Measurements from ENCODE around the gene SLC35G6. TPM values are rescaled to one million over a fixed set of nuclear protein-coding genes. Genes with fewer than 3 reads are reported as not detected.
"Not testable (repeated sequence)": the region's sequence is repeated elsewhere in the genome, so short reads cannot be mapped to it uniquely, and the experiment has no call there.

The SLC35G6 gene
- total RNA-seq, 1 donor = not detected

GRCh38 chr17:7468804-7469389 is 12.3 kb upstream of the SLC35G6 start:
- H3K36me3 ChIP-seq (ENCODE audit: insufficient read depth, low read length) = peaks cover 17% of the 10 kb centered on the region
- H3K9me3 ChIP-seq (ENCODE audit: low read depth, low read length) = no peaks in the 10 kb centered on the region
- H3K27me3 ChIP-seq (ENCODE audit: insufficient read depth, low read length) = no peaks in the 10 kb centered on the region
- H3K4me3 ChIP-seq (ENCODE audit: insufficient read depth, low read length) = no peak overlapping the region
- no peak overlapping the region for H3K4me2 ChIP-seq (ENCODE audit: insufficient read depth, low read length)
- H4K20me1 ChIP-seq (ENCODE audit: insufficient read depth, low read length) = peaks cover 53% of the 10 kb centered on the region
- no peak overlapping the region for H3K27ac ChIP-seq (ENCODE audit: low read depth, low read length)
- TF ChIP-seq CTCF (IDR thresholded peaks at IDR 0.05; ENCODE audit: extremely low read depth, low read depth, low read length) = no peak
- no peak overlapping the region for H2AFZ ChIP-seq (ENCODE audit: low read length)
- no peak for DNase-seq (ENCODE audit: insufficient read length, low spot score, missing footprints)
- H3K4me1 ChIP-seq (ENCODE audit: insufficient read depth, low read length) = peaks cover 10% of the 10 kb centered on the region
- peaks cover 78% of the 10 kb centered on the region for H3K79me2 ChIP-seq (ENCODE audit: insufficient read depth, low read length)

- H2AFZ ChIP-seq (ENCODE audit: low read length); H3K4me2 ChIP-seq (ENCODE audit: insufficient read depth, low read length); H3K27me3 ChIP-seq (ENCODE audit: insufficient read depth, low read length); DNase-seq (ENCODE audit: insufficient read length, low spot score, missing footprints); H3K9me3 ChIP-seq (ENCODE audit: low read depth, low read length); H3K27ac ChIP-seq (ENCODE audit: low read depth, low read length); H3K4me3 ChIP-seq (ENCODE audit: insufficient read depth, low read length): not testable (repeated sequence)
- Histone ChIP-seq H3K79me2 (ENCODE audit: insufficient read depth, low read length) (peaks cover 86% of the 10 kb centered on the region), H3K36me3 (ENCODE audit: insufficient read depth, low read length) (peaks cover 16% of the 10 kb centered on the region), H4K20me1 (ENCODE audit: insufficient read depth, low read length) (peaks cover 61% of the 10 kb centered on the region), H3K4me1 (ENCODE audit: insufficient read depth, low read length) (peaks cover 10% of the 10 kb centered on the region)
Observed at GRCh38 chr17:7469843-7470242, 11.4 kb upstream of the SLC35G6 start.

GRCh38 chr17:7470457-7470973 is 10.7 kb upstream of the SLC35G6 start:
- H3K4me2 ChIP-seq (ENCODE audit: insufficient read depth, low read length); H2AFZ ChIP-seq (ENCODE audit: low read length); H3K4me3 ChIP-seq (ENCODE audit: insufficient read depth, low read length); H3K9me3 ChIP-seq (ENCODE audit: low read depth, low read length); DNase-seq (ENCODE audit: insufficient read length, low spot score, missing footprints); H3K27ac ChIP-seq (ENCODE audit: low read depth, low read length); H3K27me3 ChIP-seq (ENCODE audit: insufficient read depth, low read length): not testable (repeated sequence)
- Histone ChIP-seq H3K36me3 (ENCODE audit: insufficient read depth, low read length) (peaks cover 15% of the 10 kb centered on the region), H4K20me1 (ENCODE audit: insufficient read depth, low read length) (peaks cover 67% of the 10 kb centered on the region), H3K4me1 (ENCODE audit: insufficient read depth, low read length) (peaks cover 10% of the 10 kb centered on the region), H3K79me2 (ENCODE audit: insufficient read depth, low read length) (peaks cover 91% of the 10 kb centered on the region)

GRCh38 chr17:7471729-7472128 is 9.5 kb upstream of the SLC35G6 start:
- H4K20me1 ChIP-seq (ENCODE audit: insufficient read depth, low read length) = peaks cover 70% of the 10 kb centered on the region
- H3K4me3 ChIP-seq (ENCODE audit: insufficient read depth, low read length) = no peak overlapping the region
- H3K27me3 ChIP-seq (ENCODE audit: insufficient read depth, low read length) = no peaks in the 10 kb centered on the region
- peaks cover 11% of the 10 kb centered on the region for H3K36me3 ChIP-seq (ENCODE audit: insufficient read depth, low read length)
- no peak overlapping the region for H3K4me2 ChIP-seq (ENCODE audit: insufficient read depth, low read length)
- no peaks in the 10 kb centered on the region for H3K9me3 ChIP-seq (ENCODE audit: low read depth, low read length)
- H3K27ac ChIP-seq (ENCODE audit: low read depth, low read length) = no peak overlapping the region
- no peak for DNase-seq (ENCODE audit: insufficient read length, low spot score, missing footprints)
- peaks cover 91% of the 10 kb centered on the region for H3K79me2 ChIP-seq (ENCODE audit: insufficient read depth, low read length)
- H3K4me1 ChIP-seq (ENCODE audit: insufficient read depth, low read length) = peaks cover 17% of the 10 kb centered on the region
- no peak for TF ChIP-seq CTCF (IDR thresholded peaks at IDR 0.05; ENCODE audit: extremely low read depth, low read depth, low read length)
- no peak overlapping the region for H2AFZ ChIP-seq (ENCODE audit: low read length)

- H3K4me1 ChIP-seq (ENCODE audit: insufficient read depth, low read length) = peaks cover 29% of the 10 kb centered on the region
- peaks cover 94% of the 10 kb centered on the region for H3K79me2 ChIP-seq (ENCODE audit: insufficient read depth, low read length)
- H3K36me3 ChIP-seq (ENCODE audit: insufficient read depth, low read length); DNase-seq (ENCODE audit: insufficient read length, low spot score, missing footprints); H3K4me2 ChIP-seq (ENCODE audit: insufficient read depth, low read length); H2AFZ ChIP-seq (ENCODE audit: low read length); H3K4me3 ChIP-seq (ENCODE audit: insufficient read depth, low read length); H3K9me3 ChIP-seq (ENCODE audit: low read depth, low read length); H3K27me3 ChIP-seq (ENCODE audit: insufficient read depth, low read length); H3K27ac ChIP-seq (ENCODE audit: low read depth, low read length): not testable (repeated sequence)
- H4K20me1 ChIP-seq (ENCODE audit: insufficient read depth, low read length) = peaks cover 61% of the 10 kb centered on the region
Observed at GRCh38 chr17:7474767-7475166, 6.5 kb upstream of the SLC35G6 start.

All from osteoblast (primary cell).